NCI-H524 treated with DMSO at 0.1 percent for 48 hours (cell line): ENCODE data around the gene NAPB.

Experiments
- DNase-seq: peaks from one replicate; lab custom pipeline; 2025; lab: John Stamatoyannopoulos, UW

NAPB gene

DNA sequence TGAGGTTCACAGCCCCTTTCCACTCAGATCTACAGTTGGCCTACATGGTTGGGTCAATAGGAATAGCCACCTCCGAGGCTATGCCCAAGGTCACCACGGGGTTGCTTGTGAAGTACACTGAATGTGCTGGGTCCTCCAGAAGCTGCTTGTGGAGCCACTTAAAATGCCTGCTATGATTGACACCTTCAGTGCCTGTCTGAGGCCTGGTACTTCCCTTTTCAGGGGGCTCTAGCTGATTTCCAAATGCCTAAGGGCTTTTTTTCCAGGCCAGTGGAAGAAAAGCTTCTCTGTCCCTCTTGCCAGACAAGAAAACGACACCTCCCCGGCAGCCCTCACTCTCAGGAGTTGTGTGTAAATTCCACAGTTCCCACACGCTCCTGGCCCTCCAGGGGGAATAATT lies 77.0 kb downstream of the NAPB start:
- no peak for DNase-seq

DNA sequence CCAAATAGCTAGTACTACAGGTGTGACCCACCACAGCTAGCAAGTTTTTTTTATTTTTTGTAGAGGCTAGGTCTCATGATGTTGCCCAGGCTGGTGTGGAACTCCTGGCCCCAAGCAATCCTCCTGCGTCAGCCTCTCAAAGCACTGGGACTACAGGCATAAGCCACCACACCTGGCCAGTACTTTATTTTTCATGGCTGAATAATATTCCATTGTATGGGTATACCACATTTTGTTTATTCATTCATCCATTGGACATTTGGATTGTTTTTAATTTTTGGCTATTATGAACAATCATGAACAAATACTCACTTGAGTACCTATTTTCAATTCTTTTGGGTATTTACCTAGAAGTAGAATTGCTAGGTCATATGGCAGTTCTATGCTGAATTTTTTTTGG lies 77.7 kb downstream of the NAPB start:
- DNase-seq: no peak

DNA sequence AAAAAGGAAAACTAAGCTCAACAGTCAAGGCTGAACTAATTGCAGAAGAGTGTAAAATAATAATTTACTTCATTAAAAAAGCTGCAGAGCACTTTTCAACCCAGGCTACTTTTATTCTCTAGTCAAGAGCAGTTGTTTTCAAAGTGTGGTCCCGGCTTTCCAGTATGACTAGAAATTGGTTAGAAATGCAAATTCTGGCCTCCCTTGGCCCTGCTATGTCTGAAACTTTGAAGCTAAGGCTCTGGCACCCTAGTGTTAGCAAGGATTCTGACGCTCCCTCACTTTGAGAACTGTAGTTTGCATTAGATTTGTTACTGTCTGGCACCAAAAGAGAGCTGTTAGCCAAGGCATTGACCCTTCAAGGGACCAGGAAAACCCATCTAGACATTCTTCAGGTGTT lies 80.2 kb downstream of the NAPB start:
- DNase-seq: no peak

DNA sequence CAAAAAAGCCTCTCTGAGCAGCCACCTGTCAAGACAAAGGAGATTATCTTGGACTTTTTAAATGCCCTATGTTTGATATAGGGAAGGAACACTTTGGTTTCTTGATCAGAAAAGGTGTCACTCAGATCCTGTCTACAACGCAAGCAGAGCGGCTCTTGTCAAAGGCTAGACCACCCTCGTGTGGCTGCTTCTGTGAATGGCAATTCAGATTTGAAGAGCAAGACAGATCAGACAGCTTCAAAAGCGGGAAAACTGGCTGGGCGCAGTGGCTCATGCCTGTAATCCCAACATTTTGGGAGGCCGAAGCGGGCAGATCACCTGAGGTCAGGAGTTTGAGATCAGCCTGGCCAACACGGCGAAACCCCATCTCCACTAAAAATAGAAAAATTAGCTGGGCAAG lies 80.8 kb downstream of the NAPB start:
- DNase-seq: no peak

DNA sequence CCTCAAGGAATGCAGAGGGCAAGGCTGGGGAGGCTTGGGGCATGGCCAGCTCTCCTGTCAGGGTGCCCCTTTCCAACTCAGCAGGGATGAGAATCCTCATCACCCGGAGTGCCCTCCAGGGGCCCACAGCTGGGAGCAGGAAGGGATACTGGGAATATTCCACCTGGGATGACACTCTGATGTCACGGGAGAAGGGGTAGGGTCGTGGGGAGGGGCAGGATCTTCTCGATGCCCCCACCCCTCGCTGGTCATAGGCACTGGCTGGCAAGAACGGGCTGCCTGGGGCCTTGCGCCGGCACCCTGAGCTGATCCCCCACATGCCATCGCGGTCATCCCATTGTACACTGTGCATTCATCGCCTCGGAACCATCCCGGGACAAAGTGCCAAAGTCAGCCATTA lies 81.3 kb downstream of the NAPB start:
- DNase-seq: no peak

DNA sequence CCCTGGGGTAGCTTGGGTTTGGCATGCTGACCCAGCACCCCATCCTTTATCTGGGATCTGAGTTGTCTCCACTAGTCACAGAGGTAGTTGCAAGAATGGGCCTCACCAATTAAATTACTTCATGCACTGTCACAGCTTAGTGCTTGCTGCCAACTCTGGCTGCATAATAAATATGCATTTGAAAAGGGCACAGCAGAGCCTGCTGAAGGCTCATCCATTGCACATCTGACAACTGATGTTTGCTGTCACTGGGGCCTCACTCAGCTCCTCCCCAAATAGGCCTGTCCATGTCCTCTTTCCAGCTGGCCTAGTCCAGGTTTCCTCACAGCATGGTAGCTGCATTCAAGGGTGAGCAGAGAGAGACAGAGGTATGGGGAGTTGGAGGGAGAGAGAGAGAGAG lies 84.0 kb downstream of the NAPB start:
- DNase-seq: no peak

DNA sequence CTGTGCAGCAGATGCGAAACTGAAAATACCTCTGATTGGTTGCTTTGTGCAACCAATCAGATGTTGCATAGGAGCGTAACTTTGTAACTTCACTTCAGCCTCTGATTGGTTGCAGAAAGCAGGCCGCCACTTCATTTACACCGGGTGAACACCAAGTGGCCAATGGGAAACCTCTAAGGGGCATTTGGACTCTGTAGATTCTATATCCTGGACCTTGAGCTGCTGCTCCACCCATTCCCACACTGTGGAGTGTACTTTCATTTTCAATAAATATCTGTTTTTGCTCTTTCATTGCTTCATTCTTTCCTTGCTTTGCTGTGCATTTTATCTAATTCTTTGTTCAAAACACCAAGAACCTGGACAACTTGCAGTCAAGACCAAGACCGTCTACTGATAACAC lies 84.8 kb downstream of the NAPB start:
- no peak for DNase-seq

DNA sequence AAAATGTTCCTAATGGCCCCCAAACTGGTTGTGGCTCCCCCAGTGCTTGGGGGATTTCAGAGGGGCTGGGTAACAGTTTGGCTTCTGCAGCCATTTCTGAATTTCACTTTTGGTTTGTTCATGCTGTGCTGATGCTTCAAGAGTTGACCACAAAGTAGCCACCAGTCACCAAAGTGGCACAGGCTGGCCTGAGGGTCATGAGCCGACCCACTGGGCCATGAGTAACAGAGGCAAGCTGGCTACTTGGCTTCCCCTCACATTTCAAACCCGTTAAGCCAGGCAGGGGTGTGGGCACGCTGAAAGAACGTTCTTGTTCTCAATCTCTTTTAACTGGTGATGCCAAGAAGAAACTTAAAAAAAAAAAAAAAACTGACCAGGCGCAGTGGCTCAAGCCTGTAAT lies 85.8 kb downstream of the NAPB start:
- DNase-seq: no peak

DNA sequence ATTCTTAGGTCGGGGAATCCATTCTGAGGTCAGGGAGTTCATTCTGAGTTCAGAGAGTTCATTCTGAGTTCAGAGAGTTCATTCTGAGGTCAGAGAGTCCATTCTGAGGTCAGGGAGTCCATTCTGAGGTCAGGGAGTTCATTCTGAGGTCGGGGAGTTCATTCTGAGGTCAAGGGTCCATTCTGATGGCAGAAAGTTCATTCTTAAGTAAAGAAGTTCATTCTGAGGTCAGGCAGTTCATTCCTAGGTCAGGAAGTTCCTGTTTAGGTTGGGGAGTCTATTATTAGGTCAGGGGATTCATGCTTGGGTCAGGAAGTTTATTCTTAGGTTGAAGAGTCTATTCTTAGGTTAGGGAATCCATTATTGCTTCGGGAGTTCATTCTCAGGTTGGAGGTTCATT lies 87.2 kb downstream of the NAPB start:
- no peak for DNase-seq

DNA sequence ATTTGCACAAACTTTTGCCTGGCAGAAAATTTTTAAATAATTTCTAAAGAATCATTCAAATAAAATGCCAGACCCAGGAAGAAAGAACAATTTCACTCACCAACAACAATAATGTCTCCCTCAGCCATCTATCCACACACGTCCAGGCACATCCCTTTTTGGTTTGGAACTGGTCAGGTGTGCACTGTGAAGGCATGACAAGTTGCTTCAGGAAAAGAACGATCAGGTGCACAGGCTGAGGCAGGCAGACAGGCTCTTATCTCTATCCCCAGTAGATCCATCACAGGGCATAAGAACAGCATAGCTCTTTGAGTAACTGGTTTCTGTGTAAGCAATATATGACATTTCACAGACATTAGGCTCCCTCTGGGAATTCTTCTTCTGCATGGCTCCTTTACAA lies 88.8 kb downstream of the NAPB start:
- no peak for DNase-seq

DNA sequence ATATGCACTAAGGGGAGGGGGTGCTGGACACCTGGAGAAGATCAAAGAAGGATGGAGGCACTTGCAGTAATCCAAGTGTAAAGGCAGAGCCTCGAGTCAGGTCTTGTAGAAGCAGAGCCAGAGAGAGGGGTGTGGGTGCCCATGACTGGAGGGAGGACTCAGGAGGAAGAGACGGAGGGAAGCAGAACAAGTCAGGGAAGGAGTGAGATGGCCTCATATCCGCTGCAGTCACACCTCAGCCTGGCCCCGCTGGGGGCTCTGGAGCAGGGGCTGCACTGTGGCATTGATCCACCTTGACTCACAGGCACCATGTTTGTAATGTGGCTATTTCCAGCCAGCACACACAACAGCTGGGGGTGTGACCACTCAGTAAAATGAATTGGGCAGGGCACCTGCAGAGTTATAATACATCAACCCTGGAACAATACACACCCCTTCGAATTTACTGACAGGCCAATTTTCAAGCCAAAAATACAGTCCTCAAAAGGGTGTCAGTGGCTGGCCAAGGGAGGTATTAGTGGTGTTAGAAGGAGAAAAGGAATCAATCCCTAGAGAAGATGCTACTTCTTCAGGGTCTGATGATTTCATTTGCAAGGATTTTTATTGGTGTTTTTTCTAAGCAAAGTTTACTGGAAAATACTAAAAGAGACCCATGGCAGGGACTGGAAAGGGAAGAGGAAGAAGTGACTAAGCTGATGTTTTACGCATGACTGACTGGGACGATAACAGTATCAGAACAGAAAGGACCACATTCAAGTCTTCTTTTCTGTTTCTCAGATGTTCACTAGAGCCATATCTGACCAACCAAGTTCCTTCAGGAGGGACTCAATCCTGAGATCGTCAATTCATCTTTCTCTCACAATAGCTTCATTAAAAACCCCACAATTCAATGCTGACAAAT lies 89.6 kb downstream of the NAPB start:
- no peak for DNase-seq

DNA sequence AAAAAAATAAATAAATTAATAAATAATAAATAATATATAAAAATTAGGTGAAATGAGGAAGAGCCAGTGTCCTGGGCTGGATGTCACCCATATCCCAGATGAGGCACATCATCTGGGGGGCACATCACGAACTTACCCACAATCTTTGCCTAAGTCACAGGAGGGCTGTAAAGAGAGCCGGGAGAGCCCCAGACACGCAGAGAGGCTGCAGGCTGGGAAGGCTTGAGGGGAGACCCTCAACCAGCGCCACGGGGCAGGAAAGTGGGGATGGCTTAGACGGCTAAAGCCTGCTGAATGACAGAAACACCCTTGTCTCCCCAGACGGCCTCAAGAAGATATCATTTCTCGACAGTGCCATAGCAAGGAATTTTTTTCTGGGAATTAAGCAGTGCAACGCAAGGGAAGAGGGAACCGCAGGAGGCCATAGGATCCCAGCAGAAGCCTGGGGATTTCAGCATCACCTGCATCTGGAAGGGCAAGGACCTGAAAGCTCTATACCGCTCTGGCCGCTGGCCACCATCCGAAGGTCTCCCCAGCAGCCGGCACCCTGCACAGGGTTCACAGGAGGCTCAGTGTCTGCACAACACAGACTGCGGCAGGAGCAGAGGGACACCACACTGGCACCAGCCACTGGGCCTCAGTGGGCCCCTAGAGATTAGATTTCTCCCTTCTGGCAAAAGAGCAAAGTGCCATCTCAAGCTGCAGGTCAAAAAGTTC lies 93.5 kb downstream of the NAPB start:
- no peak for DNase-seq

DNA sequence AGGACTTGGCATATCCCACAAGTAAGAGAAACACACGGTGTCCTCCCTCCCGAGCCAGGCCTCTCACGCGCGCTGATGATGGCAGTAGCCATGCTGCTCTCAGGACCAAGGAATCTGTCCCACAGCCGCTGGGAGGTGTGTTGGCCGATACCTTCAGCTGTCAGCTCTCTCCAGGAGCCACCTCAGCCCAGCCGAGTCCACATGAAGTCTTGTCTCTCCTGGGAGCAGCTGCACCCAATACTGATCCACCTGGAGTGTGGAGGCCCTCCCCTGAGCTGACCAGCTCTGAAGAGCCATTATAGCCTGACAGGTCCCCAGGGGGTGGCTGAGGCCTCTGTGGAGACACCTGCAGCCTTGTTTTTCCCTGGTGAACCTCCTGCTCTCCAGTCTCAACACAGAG lies 94.5 kb downstream of the NAPB start:
- no peak for DNase-seq

DNA sequence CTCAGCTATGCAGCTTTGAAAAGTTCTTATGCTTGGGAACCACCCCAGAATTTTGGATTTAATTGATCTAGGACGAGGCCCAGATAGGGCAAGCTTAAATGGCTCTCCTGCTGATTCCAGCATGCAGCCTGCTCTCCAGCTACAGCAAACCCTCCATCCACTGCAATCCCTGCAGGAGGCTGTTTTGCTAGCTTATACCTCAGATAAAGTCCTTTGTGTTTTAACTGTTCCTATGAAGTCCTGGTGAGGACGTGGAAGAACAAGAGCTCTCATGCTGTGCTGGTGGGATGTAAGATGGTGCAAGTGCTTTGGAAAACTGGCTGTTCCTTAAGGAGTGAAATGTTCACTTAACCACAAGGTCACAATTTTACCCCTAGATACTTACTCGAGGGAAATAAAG lies 96.2 kb downstream of the NAPB start:
- no peak for DNase-seq
